H4 (cell line): ENCODE measurements around the gene SPOP. TPM values are rescaled to one million over a fixed set of nuclear protein-coding genes. Genes with fewer than 3 reads are reported as not detected.
"Not testable (repeated sequence)": the region's sequence is repeated elsewhere in the genome, so short reads cannot be mapped to it uniquely, and the experiment has no call there.

Experiments used
- DNase-seq: peaks from one replicate; pipeline ENCODE4 v3.0.0-alpha.2; 2015; ENCODE audit warnings: low spot score
- total RNA-seq: library from RNA; depleted of rRNA; stranded (reverse); fragments of >200 nt; shearing (Covaris generic); gene quantifications from 2 replicates; pipeline ENCODE4 v1.2.3, GENCODE V29; 2014; rRNA removed

SPOP gene
- total RNA-seq, 1 experiment from 2014 or later = 43.9 TPM

DNA sequence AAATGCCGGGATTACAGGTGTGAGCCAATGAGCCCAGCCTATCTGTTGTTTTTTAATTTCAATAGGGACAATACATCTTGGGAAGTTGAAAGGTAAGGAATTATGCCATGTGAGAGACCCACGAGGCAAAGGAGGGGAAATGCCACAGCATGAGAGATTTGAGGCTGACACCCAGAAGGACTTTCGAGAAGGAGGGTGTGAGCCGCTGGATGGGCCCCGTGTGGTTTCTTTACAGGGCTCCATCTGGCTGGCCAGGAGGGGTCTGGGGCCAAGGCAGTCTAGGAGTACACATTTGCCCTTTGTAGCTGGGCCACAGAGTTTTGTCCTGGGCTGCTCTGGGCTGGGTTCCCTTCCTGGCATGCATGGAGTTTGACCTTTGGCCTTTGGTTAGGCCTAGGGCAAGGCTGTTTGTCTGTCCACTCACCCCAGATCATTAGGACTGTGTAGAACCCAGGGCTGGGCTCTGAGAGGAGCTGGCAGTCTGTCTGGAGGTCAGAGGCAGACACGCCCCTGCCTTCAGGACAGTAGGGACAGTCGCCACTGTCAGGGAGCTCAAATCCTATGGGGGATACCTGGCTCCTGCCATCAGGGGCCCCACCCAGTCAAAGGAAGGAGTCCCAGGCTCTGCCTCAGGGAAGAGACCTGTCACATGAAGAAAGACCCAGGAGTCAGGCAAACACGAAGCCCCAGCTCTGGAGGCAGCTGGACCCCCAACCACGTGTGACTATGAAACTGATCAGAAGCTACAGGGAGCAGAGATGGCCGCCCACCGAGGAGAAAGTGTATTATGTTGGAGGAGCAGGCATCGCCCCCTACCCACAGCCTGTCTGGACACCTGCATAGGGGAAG, 126.5 kb downstream of the SPOP start:
- DNase-seq = no peak

DNA sequence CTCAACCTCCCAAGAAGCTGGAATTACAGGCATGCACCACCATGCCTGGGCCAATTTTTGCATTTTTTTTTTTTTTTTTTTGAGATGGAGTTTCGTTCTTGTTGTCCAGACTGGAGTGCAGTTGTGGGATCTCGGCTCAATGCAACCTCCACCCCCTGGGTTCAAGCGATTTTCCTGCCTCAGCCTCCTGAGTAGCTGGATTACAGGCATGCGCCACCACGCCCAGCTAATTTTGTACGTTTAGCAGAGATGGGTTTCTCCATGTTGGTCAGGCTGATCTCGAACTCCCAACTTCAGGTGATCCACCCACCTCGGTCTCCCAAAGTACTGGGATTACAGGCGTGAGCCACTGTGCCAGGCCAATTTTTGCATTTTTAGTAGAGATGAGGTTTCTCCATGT, 127.1 kb downstream of the SPOP start:
- DNase-seq = not testable (repeated sequence)

DNA sequence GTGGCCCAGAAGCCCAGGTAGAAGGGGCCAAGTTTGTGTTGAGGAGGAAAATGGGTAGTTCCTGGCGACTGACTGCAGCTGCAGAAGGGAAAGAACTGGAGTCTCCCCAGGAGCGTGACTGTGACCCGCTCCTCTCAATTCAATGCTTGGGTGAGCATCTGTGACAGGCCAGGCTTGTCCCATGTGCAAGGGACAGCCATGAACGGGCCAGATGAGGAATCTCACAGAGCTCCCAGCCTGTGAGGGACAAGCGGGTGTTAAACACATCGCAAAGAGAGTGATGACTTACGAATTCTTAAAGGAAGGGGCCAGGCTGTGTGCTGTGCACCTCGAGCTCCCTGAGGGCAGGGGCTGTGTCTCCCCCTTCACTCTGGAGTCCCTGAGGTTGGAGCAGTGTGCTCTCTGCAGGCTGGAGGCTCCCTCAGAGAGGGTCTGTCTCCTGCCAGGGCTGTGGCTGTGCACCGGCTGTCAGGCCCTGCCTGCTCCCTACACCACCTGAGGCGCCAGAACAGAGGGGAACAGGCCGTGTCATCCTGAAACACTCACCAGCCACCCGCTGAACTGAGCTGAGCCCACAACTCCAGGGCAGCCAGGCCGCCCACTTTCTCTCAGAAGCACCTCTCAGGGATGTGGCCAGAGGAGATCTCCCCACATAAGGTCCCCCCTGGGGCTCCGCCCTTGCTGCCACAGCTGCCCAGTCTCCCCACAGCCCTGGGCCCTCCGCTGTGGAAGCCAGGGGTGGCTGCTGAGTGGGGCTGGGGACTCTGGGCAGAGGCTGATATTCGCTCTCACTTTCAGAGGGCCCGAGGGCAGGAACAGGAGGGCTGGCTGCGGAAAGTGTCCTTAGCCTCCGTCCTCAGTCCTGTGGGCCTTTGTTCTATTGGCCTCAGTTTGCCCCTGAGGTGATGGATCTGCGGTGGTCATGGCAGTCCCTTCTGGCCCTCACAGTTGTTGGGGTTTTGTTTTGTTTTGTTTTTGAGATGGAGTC, 127.9 kb downstream of the SPOP start:
- DNase-seq = no peak

DNA sequence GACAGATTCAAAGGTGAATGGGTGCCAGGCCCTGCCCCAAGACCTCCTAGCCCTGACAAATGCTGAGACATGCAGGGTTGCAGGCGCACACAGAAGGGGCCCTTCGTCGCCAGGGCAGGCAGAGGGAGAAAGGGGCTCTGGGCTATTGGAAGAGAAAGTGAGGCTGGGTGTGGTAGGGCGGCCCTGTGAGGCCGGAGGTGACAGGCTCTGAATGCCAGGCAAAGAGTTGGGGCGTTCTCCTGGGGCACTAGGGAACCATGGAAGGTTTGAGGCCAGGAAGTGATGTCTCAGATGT, 128.6 kb downstream of the SPOP start:
- DNase-seq = no peak

Other genes starting within 250 kb of the SPOP start
- gene NGFR, start 182.8 kb downstream of the SPOP start, total RNA-seq = 0.37 TPM in 2 replicates
- gene NXPH3, start 102.2 kb downstream of the SPOP start, total RNA-seq = 0.15 and 0.23 TPM in 2 replicates
- 142 and 160 TPM in 2 replicates for gene SLC35B1, start 29.9 kb upstream of the SPOP start, total RNA-seq
- gene FAM117A, start 86.0 kb upstream of the SPOP start, total RNA-seq = 6.9 and 8.1 TPM in 2 replicates
- 34.0 and 42.3 TPM in 2 replicates for gene KAT7, start 110.6 kb upstream of the SPOP start, total RNA-seq
- not detected in 2 replicates for gene TAC4, start 170.0 kb upstream of the SPOP start, total RNA-seq